Endothelial cell of umbilical vein (primary cell): ENCODE measurements around the gene GPR26. TPM values are rescaled to one million over a fixed set of nuclear protein-coding genes. Genes with fewer than 3 reads are reported as not detected.

Experiments used
- BruUV-seq: library from RNA; stranded (reverse); fragments of 400-500 nt; replicated peaks from 2 replicates; lab custom pipeline; 2021; lab: Mats Ljungman, UMichigan
- CTCF ChIA-PET: fragments of 300-600, 350-600 bp; sonication (Branson Sonifier 250); formaldehyde crosslinking; loops from one replicate; lab custom pipeline; 2021; ENCODE audit warnings: antibody characterized with exemption, inconsistent platforms; lab: Charles Lee
- POLR2A ChIA-PET: fragments of 300-600, 350-600 bp; sonication (Branson Sonifier 250); formaldehyde crosslinking; loops from one replicate; lab custom pipeline; 2021; ENCODE audit warnings: antibody characterized with exemption, inconsistent platforms; lab: Charles Lee
- DNase-seq: peaks from one replicate; pipeline ENCODE4 v3.0.0-alpha.2; 2011; ENCODE audit warnings: low read depth, low spot score
- FAIRE-seq: peaks from 2 replicates; lab custom pipeline; 2011; peaks lifted over from hg19 to GRCh38; lab: Jason Lieb, UNC
- H2AFZ ChIP-seq: 2 replicates; pipeline ENCODE4 v1.6.0; 2012; ENCODE audit warnings: low read depth, low read length, control low read depth, inconsistent platforms
- H3K27ac ChIP-seq: 2 replicates; pipeline ENCODE4 v1.5.1; 2011; ENCODE audit warnings: low read depth, mild to moderate bottlenecking, control low read depth, low read length, moderate library complexity; ENCODE audit not compliant: insufficient read depth
- H3K27me3 ChIP-seq, 2 experiments: 2 replicates each; pipeline versions ENCODE4 v1.6.0 to v1.6.1; 2011; ENCODE audit warnings: low read length in 2 of 2, mixed read lengths in 1 of 2; ENCODE audit not compliant: control insufficient read depth in 2 of 2, insufficient read depth in 2 of 2
- H3K36me3 ChIP-seq, 2 experiments: 2 replicates in 1 of 2; 3 replicates in 1 of 2; pipeline ENCODE4 v1.5.1; 2011; ENCODE audit warnings: low read length in 2 of 2, mild to moderate bottlenecking in 1 of 2, moderate library complexity in 1 of 2; ENCODE audit not compliant: control insufficient read depth in 2 of 2, insufficient read depth in 2 of 2; ENCODE audit errors: extremely low read depth in 1 of 2
- H3K4me1 ChIP-seq: 3 replicates; pipeline ENCODE4 v1.5.1; 2011; ENCODE audit warnings: mild to moderate bottlenecking, low read length; ENCODE audit not compliant: control insufficient read depth, insufficient read depth; ENCODE audit errors: extremely low read depth
- H3K4me2 ChIP-seq: 2 replicates; pipeline ENCODE4 v1.6.1; 2011; ENCODE audit warnings: low read length, control low read depth, mixed read lengths; ENCODE audit not compliant: insufficient read depth
- H3K4me3 ChIP-seq, 3 experiments: fragments of 200-600 bp in 1 of 3; sonication (generic), shearing (Covaris generic) in 1 of 3; replicated peaks in 1 of 3; 2 replicates each; pipeline ENCODE4 v1.5.1; 2011 to 2016; ENCODE audit warnings: control low read depth in 3 of 3, low read length in 3 of 3, mild to moderate bottlenecking in 2 of 3, inconsistent platforms in 1 of 3, low read depth in 1 of 3, moderate library complexity in 1 of 3; ENCODE audit not compliant: insufficient read depth in 1 of 3
- H3K79me2 ChIP-seq: 2 replicates; pipeline ENCODE4 v1.6.0; 2012; ENCODE audit warnings: low read length, inconsistent platforms; ENCODE audit not compliant: control insufficient read depth, insufficient read depth
- H3K9ac ChIP-seq: replicated peaks from 2 replicates; pipeline ENCODE3; 2011; ENCODE audit warnings: low read length, control low read depth; ENCODE audit not compliant: insufficient read depth; ENCODE audit errors: extremely low read depth
- H3K9me1 ChIP-seq: replicated peaks from 3 replicates; pipeline ENCODE4 v1.6.0; 2011; ENCODE audit warnings: mild to moderate bottlenecking, low read length; ENCODE audit not compliant: control insufficient read depth, insufficient read depth; ENCODE audit errors: extremely low read depth
- H3K9me3 ChIP-seq: replicated peaks from 2 replicates; pipeline ENCODE4 v1.5.1; 2012; ENCODE audit warnings: low read length, inconsistent platforms; ENCODE audit not compliant: control insufficient read depth, insufficient read depth
- H4K20me1 ChIP-seq: replicated peaks from 2 replicates; pipeline ENCODE3; 2011; ENCODE audit warnings: mild to moderate bottlenecking, low read length; ENCODE audit not compliant: control insufficient read depth, insufficient read depth; ENCODE audit errors: extremely low read depth
- CTCF ChIP-seq, 2 donors: IDR thresholded peaks; 1 replicate in 1 of 2; 2 replicates in 1 of 2; pipeline ENCODE4 v1.5.1; 2011; ENCODE audit warnings: low read length in 2 of 2, mild to moderate bottlenecking in 2 of 2, moderate library complexity in 2 of 2, control low read depth in 1 of 2, inconsistent platforms in 1 of 2, low read depth in 1 of 2; ENCODE audit not compliant: insufficient read depth in 1 of 2; ENCODE audit errors: extremely low read depth in 1 of 2
- EZH2 ChIP-seq: IDR thresholded peaks from 2 replicates; pipeline ENCODE4 v1.6.1; 2012; ENCODE audit warnings: borderline replicate concordance, low read depth, mild to moderate bottlenecking, moderate library complexity, low read length, inconsistent platforms; ENCODE audit not compliant: severe bottlenecking
- FOS ChIP-seq: IDR thresholded peaks from 2 replicates; pipeline ENCODE4 v1.6.1; 2011; ENCODE audit warnings: mild to moderate bottlenecking, low read length, moderate library complexity, borderline replicate concordance; ENCODE audit not compliant: insufficient read depth
- GATA2 ChIP-seq: IDR thresholded peaks from 2 replicates; pipeline ENCODE4 v1.7.0; 2011; ENCODE audit warnings: low read depth, mild to moderate bottlenecking, moderate library complexity, mixed read lengths, low read length; ENCODE audit not compliant: insufficient read length, insufficient read depth
- JUN ChIP-seq: IDR thresholded peaks from 2 replicates; pipeline ENCODE4 v1.6.1; 2011; ENCODE audit warnings: borderline replicate concordance, low read depth; ENCODE audit not compliant: insufficient read length, insufficient read depth
- MAX ChIP-seq: IDR thresholded peaks from 2 replicates; pipeline ENCODE4 v1.6.1; 2011; ENCODE audit not compliant: insufficient read depth, insufficient read length
- MYC ChIP-seq: IDR thresholded peaks from one replicate; pipeline ENCODE4 v1.6.1; 2011; ENCODE audit warnings: mild to moderate bottlenecking, low read depth, low read length
- POLR2A ChIP-seq: IDR thresholded peaks from 2 replicates; pipeline ENCODE4 v1.6.1; 2012; ENCODE audit warnings: low read depth, mild to moderate bottlenecking, control low read depth, low read length
- POLR2AphosphoS5 ChIP-seq: IDR thresholded peaks from 2 replicates; pipeline ENCODE4 v1.6.1; 2012; ENCODE audit warnings: low read depth, mild to moderate bottlenecking, control low read depth, low read length, moderate library complexity; ENCODE audit not compliant: insufficient read depth
- dilution Hi-C: fragments of 300-500 bp; cut with MboI; formaldehyde crosslinking; loops from one replicate; pipeline ENCODE4 v1.15.0; 2019; ENCODE audit warnings: low sequenced_read_pairs; ENCODE audit not compliant: extremely low pct_ligation_motif_present
- intact Hi-C: fragments of 100-400 bp; cut with micrococcal nuclease; formaldehyde crosslinking; loops from one replicate; pipeline ENCODE4 v1.10.0; 2022
- polyA plus RNA-seq, 4 experiments: library from polyadenylated mRNA; depleted of rRNA in 3 of 4; stranded (reverse) in 3 of 4; unstranded in 1 of 4; fragments of >200 nt; gene quantifications; 2 replicates each; pipeline versions ENCODE4 v1.2.1 to v1.2.3, GENCODE V29; 2011 to 2012; ENCODE audit warnings: missing spikeins in 1 of 4
- total RNA-seq: library from RNA; stranded (reverse); gene quantifications from 2 replicates; pipeline ENCODE4 v1.2.3, GENCODE V29; 2021

Gene GPR26
- total and polyA plus RNA-seq, 2 donors (not counting 3 experiments of a cell fraction or from before 2014, with no cell fraction given) = not detected

GRCh38 chr10:123649676-123650075, 16.5 kb upstream of the GPR26 start:
- H3K79me2 ChIP-seq = no peaks in the 10 kb centered on the region
- no peaks in the 10 kb centered on the region for H3K36me3 ChIP-seq
- no peak for DNase-seq
- TF ChIP-seq MYC (no peak), POLR2AphosphoS5 (no peak), POLR2A (no peak), JUN (no peak), GATA2 (no peak), MAX (no peak), EZH2 (no peak), CTCF (IDR thresholded peaks at IDR 0.05; ENCODE audit: extremely low read depth in 1 of 2, insufficient read depth in 1 of 2, low read depth in 1 of 2, low read length in 2 of 2) (no peak), FOS (no peak)
- H2AFZ ChIP-seq = no peak overlapping the region
- no peak overlapping the region for H3K4me3 ChIP-seq
- no peak overlapping the region for H3K9ac ChIP-seq
- H3K9me3 ChIP-seq = no peaks in the 10 kb centered on the region
- no peaks in the 10 kb centered on the region for H3K27me3 ChIP-seq
- no peaks in the 10 kb centered on the region for H4K20me1 ChIP-seq
- no peaks in the 10 kb centered on the region for H3K4me1 ChIP-seq
- ChIA-PET POLR2A (no interaction called here), CTCF (no interaction called here)
- H3K9me1 ChIP-seq = no peaks in the 10 kb centered on the region
- H3K27ac ChIP-seq = no peak overlapping the region
- H3K4me2 ChIP-seq = no peak overlapping the region
- intact Hi-C loops (no loop called here), dilution Hi-C loops (no loop called here)
- FAIRE-seq = no peak
- no TSS peak for BruUV-seq
